H54 (cell line): Measurements from ENCODE around the gene TMEM134.
"Not testable (repeated sequence)": the region's sequence is repeated elsewhere in the genome, so short reads cannot be mapped to it uniquely, and the experiment has no call there.

ENCODE experiments used
- DNase-seq: peaks from one replicate; pipeline ENCODE4 v3.0.0; 2011; ENCODE audit warnings: low spot score, mixed read lengths; ENCODE audit not compliant: insufficient read length
- FAIRE-seq: peaks from 3 replicates; lab custom pipeline; 2011; peaks lifted over from hg19 to GRCh38; lab: Jason Lieb, UNC
- POLR2A ChIP-seq: IDR thresholded peaks from 2 replicates; pipeline ENCODE4 v1.6.1; 2011; ENCODE audit warnings: low read depth, mild to moderate bottlenecking, low read length

Gene TMEM134

GRCh38 chr11:67466367-67466766 is 2.7 kb downstream of the TMEM134 start:
- DNase-seq = no peak
- FAIRE-seq = no peak
- TF ChIP-seq POLR2A = no peak

GRCh38 chr11:67465530-67465929 is 3.5 kb downstream of the TMEM134 start:
- not testable (repeated sequence) for FAIRE-seq, DNase-seq

- TF ChIP-seq POLR2A = no peak
- DNase-seq (no peak), FAIRE-seq (no peak)
Observed at GRCh38 chr11:67465189-67465510, 3.9 kb downstream of the TMEM134 start.

- FAIRE-seq (no peak), DNase-seq (peak; percentile 85)
- TF ChIP-seq POLR2A = peak; percentile 44
Observed at GRCh38 chr11:67464411-67465188, 4.5 kb downstream of the TMEM134 start.

- DNase-seq = peak; percentile 96
- TF ChIP-seq POLR2A = peak; percentile 36; the same call in 1 of the 2 replicates
- FAIRE-seq = no peak
Observed at GRCh38 chr11:67463680-67464410, 5.2 kb downstream of the TMEM134 start.

- TF ChIP-seq POLR2A = no peak
- FAIRE-seq (no peak), DNase-seq (no peak)
Observed at GRCh38 chr11:67463186-67463585, 5.9 kb downstream of the TMEM134 start.

GRCh38 chr11:67458266-67458665 is 10.8 kb downstream of the TMEM134 start:
- no peak for DNase-seq
- FAIRE-seq = no peak
- TF ChIP-seq POLR2A = no peak

GRCh38 chr11:67457453-67457852 is 11.6 kb downstream of the TMEM134 start:
- TF ChIP-seq POLR2A = no peak
- DNase-seq (no peak), FAIRE-seq (no peak)

- no peak for TF ChIP-seq POLR2A
- DNase-seq (no peak), FAIRE-seq (no peak)
Observed at GRCh38 chr11:67456068-67456705, 12.9 kb downstream of the TMEM134 start.

- no peak for TF ChIP-seq POLR2A
- FAIRE-seq (no peak), DNase-seq (no peak)
Observed at GRCh38 chr11:67455054-67455453, 14.0 kb downstream of the TMEM134 start, which contains the start of gene CABP4. Gene CABP4, plus strand, starts transcription at chr11:67455354. Its CDS starts 70 bp downstream, at chr11:67455424.

- no peak for DNase-seq
- TF ChIP-seq POLR2A = no peak
- FAIRE-seq = no peak
Observed at GRCh38 chr11:67453816-67454732, 15.0 kb downstream of the TMEM134 start.

GRCh38 chr11:67452141-67452952 is 16.7 kb downstream of the TMEM134 start, which contains the start of gene GPR152:
Gene GPR152, minus strand, starts transcription at chr11:67452729. Its CDS starts 5 bp downstream, at chr11:67452724.
- no peak for DNase-seq
- TF ChIP-seq POLR2A = no peak
- FAIRE-seq = no peak
